Small intestine (tissue), 7 donors: ENCODE data around the gene WDR38. TPM values are rescaled to one million over a fixed set of nuclear protein-coding genes. Genes with fewer than 3 reads are reported as not detected.

Source experiments
- DNase-seq, 2 donors: peaks; one replicate each; pipeline versions ENCODE4 v3.0.0 to v3.0.0-alpha.2; 2013
- FAIRE-seq: peaks from 2 replicates; lab custom pipeline; 2012; peaks lifted over from hg19 to GRCh38; lab: Jason Lieb, UNC
- H3K27ac ChIP-seq, 3 donors: one replicate each; pipeline ENCODE4 v1.5.1; 2013; ENCODE audit warnings: low read length in 2 of 3, mild to moderate bottlenecking in 2 of 3, control low read depth in 1 of 3, inconsistent platforms in 1 of 3, low read depth in 1 of 3, moderate library complexity in 1 of 3
- H3K27me3 ChIP-seq, 3 donors: one replicate each; pipeline ENCODE4 v1.6.1; 2013; ENCODE audit warnings: low read length in 3 of 3, inconsistent platforms in 1 of 3; ENCODE audit not compliant: control insufficient read depth in 3 of 3, insufficient read depth in 3 of 3
- H3K36me3 ChIP-seq, 3 donors: one replicate each; pipeline ENCODE4 v1.6.1; 2013; ENCODE audit warnings: low read length in 3 of 3, inconsistent platforms in 1 of 3, low read depth in 1 of 3, mild to moderate bottlenecking in 1 of 3, moderate library complexity in 1 of 3; ENCODE audit not compliant: control insufficient read depth in 3 of 3, insufficient read depth in 2 of 3
- H3K4me1 ChIP-seq, 3 donors: one replicate each; pipeline ENCODE4 v1.6.1; 2013; ENCODE audit warnings: low read length in 2 of 3, inconsistent platforms in 1 of 3, low read depth in 1 of 3, mild to moderate bottlenecking in 1 of 3, moderate library complexity in 1 of 3; ENCODE audit not compliant: control insufficient read depth in 3 of 3, insufficient read depth in 2 of 3
- H3K4me3 ChIP-seq, 3 donors: one replicate each; pipeline ENCODE4 v1.5.1; 2013; ENCODE audit warnings: low read length in 3 of 3, control low read depth in 1 of 3, inconsistent platforms in 1 of 3, low read depth in 1 of 3, mild to moderate bottlenecking in 1 of 3, moderate library complexity in 1 of 3
- H3K9me3 ChIP-seq, 2 donors: one replicate each; pipeline ENCODE4 v1.6.1; 2013; ENCODE audit warnings: low read depth in 1 of 2, low read length in 1 of 2; ENCODE audit not compliant: control insufficient read depth in 2 of 2, insufficient read depth in 1 of 2
- WGBS, 3 donors: extraction: QIAGEN DNeasy Blood & Tissue Kit; methylation state at CpG; one replicate each; pipeline ENCODE4 v1.1.7; 2013; 5-methylcytosine and 5-hydroxymethylcytosine counted together
- polyA plus RNA-seq, 4 donors: library from polyadenylated mRNA; stranded (reverse) in 3 of 4; unstranded in 1 of 4; fragments of 200-250 nt in 3 of 4; fragments of 120-200 nt in 1 of 4; gene quantifications; one replicate each; pipeline versions ENCODE4 v1.2.1 to v1.2.3, GENCODE V29; 2013
- donor health status: healthy with polysubstance abuse.
- donor health status: control.
- donor health status: control.
- donor health status: Bipolar disorder and iron deficiency.
- donor health status: healthy.

Gene WDR38
- polyA plus RNA-seq, 4 donors = not detected

DNA sequence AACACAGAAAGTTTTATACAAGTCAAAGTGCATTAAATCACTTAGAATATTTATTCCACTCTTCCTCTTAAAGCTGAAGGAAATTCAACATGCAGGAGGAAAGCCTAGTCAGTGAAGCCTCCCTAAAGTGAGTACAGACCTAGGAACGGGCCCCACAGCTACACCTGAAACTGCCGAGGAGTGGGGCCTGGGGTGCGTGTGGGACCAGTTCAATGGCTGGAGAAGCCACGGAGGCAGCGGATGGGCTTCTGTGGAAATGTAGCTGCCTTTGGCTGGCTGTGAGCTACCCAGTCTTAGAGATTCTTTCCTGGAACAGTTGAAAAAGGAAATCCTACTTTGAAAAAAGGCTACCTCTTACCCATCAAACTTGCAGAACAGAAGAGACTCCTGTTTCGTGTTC is 25.3 kb downstream of the WDR38 start:
- WGBS, 3 donors = 85 to 91% (median 88%) methylated on average over 6 of the region's 6 CpGs
- Histone ChIP-seq H3K9me3 (no peaks in the 10 kb centered on the region), H3K27ac (no peak overlapping the region), H3K4me3 (no peak overlapping the region), H3K36me3 (peaks cover 12 to 86% (median 21%) of the 10 kb centered on the region in 3 donors), H3K4me1 (no peaks in the 10 kb centered on the region), H3K27me3 (no peaks in the 10 kb centered on the region)
- DNase-seq (no peak), FAIRE-seq (no peak)

GRCh38 chr9:124879226-124879625 is 26.0 kb downstream of the WDR38 start:
- H3K27me3 ChIP-seq = no peaks in the 10 kb centered on the region
- no peak overlapping the region for H3K4me3 ChIP-seq
- FAIRE-seq (no peak), DNase-seq (no peak)
- H3K36me3 ChIP-seq = peaks cover 12 to 84% (median 21%) of the 10 kb centered on the region in 3 donors
- 66 to 85% (median 82%) methylated on average over 10 of the region's 10 CpGs for WGBS, 3 donors
- H3K27ac ChIP-seq = no peak overlapping the region
- no peaks in the 10 kb centered on the region for H3K4me1 ChIP-seq
- H3K9me3 ChIP-seq = no peaks in the 10 kb centered on the region

- Histone ChIP-seq H3K27ac (no peak overlapping the region), H3K4me1 (no peaks in the 10 kb centered on the region), H3K27me3 (no peaks in the 10 kb centered on the region), H3K36me3 (peaks cover 10 to 78% (median 17%) of the 10 kb centered on the region in 3 donors), H3K4me3 (no peak overlapping the region), H3K9me3 (no peaks in the 10 kb centered on the region)
- FAIRE-seq (no peak), DNase-seq (no peak)
- 69 to 83% (median 78%) methylated on average over 9 of the region's 9 CpGs for WGBS, 3 donors
Observed at GRCh38 chr9:124880501-124880900, 27.2 kb downstream of the WDR38 start.

DNA sequence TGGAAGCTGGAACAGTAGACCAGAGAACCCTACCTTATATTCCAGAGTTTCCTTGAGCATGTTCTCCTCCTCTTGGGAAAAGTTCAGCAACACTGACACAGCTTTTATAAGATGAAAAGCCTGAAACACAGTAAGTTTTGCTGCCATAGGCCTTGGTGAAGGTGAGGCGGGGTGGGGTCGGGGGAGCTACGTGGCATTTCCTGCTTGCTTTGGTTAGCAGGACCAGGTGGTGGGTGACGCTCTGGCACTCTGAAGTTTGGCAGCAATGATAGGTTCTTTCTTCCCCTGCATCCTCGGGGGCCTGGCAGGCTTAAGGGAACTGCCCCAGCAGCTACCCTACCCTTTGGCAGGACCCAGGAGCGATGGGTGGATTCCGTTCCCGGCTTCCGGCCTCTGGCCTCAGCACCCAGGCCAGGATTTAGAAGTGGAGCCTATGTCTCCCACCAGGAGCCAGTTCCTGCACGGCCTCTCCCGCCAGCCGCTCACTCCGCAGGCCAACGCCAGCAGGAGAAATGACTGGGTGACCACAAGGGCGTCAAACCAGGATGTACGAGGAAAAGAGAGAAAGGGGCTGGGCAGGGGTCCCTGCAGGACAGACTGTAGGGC is 28.0 kb downstream of the WDR38 start:
- FAIRE-seq = no peak
- peaks cover 4 to 78% (median 23%) of the 10 kb centered on the region in 3 donors for H3K36me3 ChIP-seq
- no peaks in the 10 kb centered on the region for H3K4me1 ChIP-seq
- 89 to 96% (median 91%) methylated on average over 16 of the region's 16 CpGs for WGBS, 3 donors
- no peaks in the 10 kb centered on the region for H3K9me3 ChIP-seq
- no peaks in the 10 kb centered on the region for H3K27me3 ChIP-seq
- no peak for DNase-seq
- no peak overlapping the region for H3K27ac ChIP-seq
- no peak overlapping the region for H3K4me3 ChIP-seq

DNA sequence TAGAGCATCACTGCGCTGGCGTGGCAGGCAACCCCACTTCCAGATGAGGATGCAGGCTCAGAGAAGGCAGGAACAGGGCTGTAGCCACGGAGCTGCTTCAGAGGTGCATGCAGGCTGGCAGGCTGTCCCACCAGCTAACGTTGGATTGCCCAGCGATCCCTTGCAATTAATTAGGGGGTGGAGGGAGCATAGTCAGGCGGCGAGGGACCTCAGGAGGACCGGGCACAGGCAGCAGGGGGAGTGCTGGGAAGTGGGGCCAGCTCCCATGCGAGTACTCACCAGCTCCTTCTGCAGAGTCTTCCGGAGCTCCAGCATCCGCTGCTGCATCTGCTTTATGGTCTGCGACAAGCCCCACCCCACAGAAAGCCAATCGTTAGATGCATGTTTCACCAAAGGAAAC is 29.0 kb downstream of the WDR38 start:
- no peak for FAIRE-seq
- 79 to 86% (median 82%) methylated on average over 13 of the region's 13 CpGs for WGBS, 3 donors
- no peaks in the 10 kb centered on the region for H3K4me1 ChIP-seq
- H3K9me3 ChIP-seq = no peaks in the 10 kb centered on the region
- DNase-seq = no peak
- H3K27me3 ChIP-seq = no peaks in the 10 kb centered on the region
- peaks cover 4 to 78% (median 31%) of the 10 kb centered on the region in 3 donors for H3K36me3 ChIP-seq
- no peak overlapping the region for H3K27ac ChIP-seq
- H3K4me3 ChIP-seq = no peak overlapping the region

DNA sequence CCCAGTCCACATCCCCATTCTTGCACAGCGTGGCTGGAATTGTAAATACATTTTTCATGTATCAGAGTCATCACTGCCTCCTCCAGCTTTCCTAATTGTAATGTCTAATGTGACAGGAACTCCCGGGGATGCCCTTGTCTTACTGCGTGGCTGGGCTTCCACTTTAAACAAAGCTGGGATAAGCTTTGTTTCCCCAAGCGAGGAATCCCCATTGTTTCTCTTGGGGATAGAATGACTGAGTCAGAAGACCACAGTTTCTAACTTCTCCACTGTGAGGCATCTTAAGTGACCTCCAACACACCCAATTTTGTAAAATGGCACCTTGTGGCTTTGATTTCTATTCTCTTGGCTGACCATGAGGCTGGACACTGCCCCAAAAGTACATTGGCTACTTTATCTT is 31.1 kb downstream of the WDR38 start:
- peaks cover 6 to 80% (median 43%) of the 10 kb centered on the region in 3 donors for H3K36me3 ChIP-seq
- H3K27me3 ChIP-seq = no peaks in the 10 kb centered on the region
- no peaks in the 10 kb centered on the region for H3K4me1 ChIP-seq
- H3K27ac ChIP-seq = no peak overlapping the region
- no peak overlapping the region for H3K4me3 ChIP-seq
- 84 to 94% (median 87%) methylated on average over 4 of the region's 4 CpGs for WGBS, 3 donors
- no peak for FAIRE-seq
- H3K9me3 ChIP-seq = no peaks in the 10 kb centered on the region
- no peak for DNase-seq

DNA sequence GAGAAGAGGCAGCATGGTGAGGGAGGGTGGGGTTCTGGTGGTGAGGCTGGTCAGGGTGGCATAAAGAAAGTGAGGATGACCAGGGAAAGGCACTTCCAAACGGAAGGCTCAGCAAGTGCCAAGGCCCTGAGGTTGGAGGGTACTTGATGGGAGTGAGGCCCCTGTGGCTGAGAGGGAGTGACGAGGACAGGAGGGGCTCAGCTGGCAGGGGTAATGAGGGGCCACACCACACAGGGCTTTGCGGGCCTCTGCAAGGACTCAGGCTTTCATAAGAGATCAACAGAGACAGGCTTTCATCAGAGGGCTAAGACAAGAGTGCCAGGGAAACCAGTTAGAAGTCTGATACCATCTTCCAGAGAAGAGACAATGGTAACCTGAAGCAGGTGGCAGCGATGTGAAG is 32.3 kb downstream of the WDR38 start:
- 95 to 99% (median 95%) methylated on average over 4 of the region's 4 CpGs for WGBS, 3 donors
- Histone ChIP-seq H3K9me3 (no peaks in the 10 kb centered on the region), H3K4me3 (no peak overlapping the region), H3K36me3 (peaks cover 6 to 83% (median 43%) of the 10 kb centered on the region in 3 donors), H3K27me3 (no peaks in the 10 kb centered on the region), H3K4me1 (no peaks in the 10 kb centered on the region), H3K27ac (no peak overlapping the region)
- no peak for DNase-seq
- FAIRE-seq = no peak

- Histone ChIP-seq H3K36me3 (peaks cover 6 to 81% (median 39%) of the 10 kb centered on the region in 3 donors), H3K27me3 (no peaks in the 10 kb centered on the region), H3K4me3 (no peak overlapping the region), H3K9me3 (no peaks in the 10 kb centered on the region), H3K27ac (no peak overlapping the region), H3K4me1 (no peaks in the 10 kb centered on the region)
- DNase-seq = no peak
- FAIRE-seq = no peak
- WGBS, 3 donors = 90 to 95% (median 92%) methylated on average over 10 of the region's 10 CpGs
Observed at GRCh38 chr9:124886461-124886860, 33.2 kb downstream of the WDR38 start.
